ENCODE measurements around the gene TUBD1. TPM values are rescaled to one million over a fixed set of nuclear protein-coding genes. Genes with fewer than 3 reads are reported as not detected.

The TUBD1 gene
- total and polyA plus RNA-seq, 7 donors, result 4.7 to 8.8 (median 6.5) TPM

DNA sequence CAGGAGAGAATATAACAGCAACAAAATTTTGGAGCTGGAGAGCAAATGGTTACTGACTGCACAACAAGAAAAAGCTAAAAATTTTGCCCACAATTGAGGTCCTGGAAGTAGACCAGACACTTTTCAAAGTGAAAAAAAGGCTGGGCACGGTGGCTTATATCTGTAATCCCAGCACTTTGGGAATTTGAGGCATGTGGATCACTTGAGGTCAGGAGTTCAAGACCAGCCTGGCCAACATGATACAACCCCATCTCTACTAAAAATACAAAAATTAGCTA, 22.9 kb downstream of the TUBD1 start:
- no peak for DNase-seq
- TF ChIP-seq, protein P1, sequence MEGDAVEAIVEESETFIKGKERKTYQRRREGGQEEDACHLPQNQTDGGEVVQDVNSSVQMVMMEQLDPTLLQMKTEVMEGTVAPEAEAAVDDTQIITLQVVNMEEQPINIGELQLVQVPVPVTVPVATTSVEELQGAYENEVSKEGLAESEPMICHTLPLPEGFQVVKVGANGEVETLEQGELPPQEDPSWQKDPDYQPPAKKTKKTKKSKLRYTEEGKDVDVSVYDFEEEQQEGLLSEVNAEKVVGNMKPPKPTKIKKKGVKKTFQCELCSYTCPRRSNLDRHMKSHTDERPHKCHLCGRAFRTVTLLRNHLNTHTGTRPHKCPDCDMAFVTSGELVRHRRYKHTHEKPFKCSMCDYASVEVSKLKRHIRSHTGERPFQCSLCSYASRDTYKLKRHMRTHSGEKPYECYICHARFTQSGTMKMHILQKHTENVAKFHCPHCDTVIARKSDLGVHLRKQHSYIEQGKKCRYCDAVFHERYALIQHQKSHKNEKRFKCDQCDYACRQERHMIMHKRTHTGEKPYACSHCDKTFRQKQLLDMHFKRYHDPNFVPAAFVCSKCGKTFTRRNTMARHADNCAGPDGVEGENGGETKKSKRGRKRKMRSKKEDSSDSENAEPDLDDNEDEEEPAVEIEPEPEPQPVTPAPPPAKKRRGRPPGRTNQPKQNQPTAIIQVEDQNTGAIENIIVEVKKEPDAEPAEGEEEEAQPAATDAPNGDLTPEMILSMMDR (IDR thresholded peaks at IDR 0.05), result no peak
- H3K4me1 ChIP-seq, result no peaks in the 10 kb centered on the region
- no peak overlapping the region for H3K27ac ChIP-seq
- WGBS, 3 donors, result 19 to 50% (median 29%) methylated on average over 1 of the region's 1 CpG
- H3K9me3 ChIP-seq, result no peaks in the 10 kb centered on the region
- peaks cover 0 to 45% of the 10 kb centered on the region in 2 donors for H3K36me3 ChIP-seq (ENCODE audit: insufficient read depth in 1 of 2, low read depth in 1 of 2)
- no peaks in the 10 kb centered on the region for H3K27me3 ChIP-seq (ENCODE audit: insufficient read depth in 3 of 3, low read length in 2 of 3)
- intact Hi-C loops (cut with DNase I), result no loop called here
- ATAC-seq, result no peak
- H3K4me3 ChIP-seq, result no peak overlapping the region

DNA sequence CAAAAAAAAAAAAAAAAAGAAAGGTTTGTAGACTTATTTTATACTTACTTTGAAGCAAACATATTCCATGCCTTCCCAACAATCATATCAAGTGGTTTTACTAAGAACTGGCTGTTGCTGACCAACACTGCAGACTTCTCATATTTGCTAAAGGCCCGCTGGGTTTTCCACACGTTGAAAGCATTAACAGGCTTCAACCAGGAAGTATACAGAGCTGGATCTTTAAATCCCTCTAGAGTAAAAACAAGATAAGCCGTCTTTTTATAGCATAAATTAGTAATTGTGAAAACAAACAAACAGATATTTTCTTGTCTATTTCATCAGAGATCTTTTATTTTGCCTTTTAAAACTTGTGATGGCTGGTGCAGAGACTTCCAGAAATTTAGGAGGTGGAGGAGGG, 29.1 kb downstream of the TUBD1 start:
- intact Hi-C loops (cut with DNase I), result no loop called here
- Histone ChIP-seq H3K36me3 (ENCODE audit: insufficient read depth in 1 of 2, low read depth in 1 of 2) (peaks cover 0 to 40% of the 10 kb centered on the region in 2 donors), H3K27ac (no peak overlapping the region), H3K4me1 (no peaks in the 10 kb centered on the region), H3K27me3 (ENCODE audit: insufficient read depth in 3 of 3, low read length in 2 of 3) (no peaks in the 10 kb centered on the region), H3K4me3 (no peak overlapping the region), H3K9me3 (no peaks in the 10 kb centered on the region)
- TF ChIP-seq, protein P1 (IDR thresholded peaks at IDR 0.05), result no peak
- 84 to 87% (median 86%) methylated on average over 3 of the region's 3 CpGs for WGBS, 3 donors
- no peak for ATAC-seq
- no peak for DNase-seq

DNA sequence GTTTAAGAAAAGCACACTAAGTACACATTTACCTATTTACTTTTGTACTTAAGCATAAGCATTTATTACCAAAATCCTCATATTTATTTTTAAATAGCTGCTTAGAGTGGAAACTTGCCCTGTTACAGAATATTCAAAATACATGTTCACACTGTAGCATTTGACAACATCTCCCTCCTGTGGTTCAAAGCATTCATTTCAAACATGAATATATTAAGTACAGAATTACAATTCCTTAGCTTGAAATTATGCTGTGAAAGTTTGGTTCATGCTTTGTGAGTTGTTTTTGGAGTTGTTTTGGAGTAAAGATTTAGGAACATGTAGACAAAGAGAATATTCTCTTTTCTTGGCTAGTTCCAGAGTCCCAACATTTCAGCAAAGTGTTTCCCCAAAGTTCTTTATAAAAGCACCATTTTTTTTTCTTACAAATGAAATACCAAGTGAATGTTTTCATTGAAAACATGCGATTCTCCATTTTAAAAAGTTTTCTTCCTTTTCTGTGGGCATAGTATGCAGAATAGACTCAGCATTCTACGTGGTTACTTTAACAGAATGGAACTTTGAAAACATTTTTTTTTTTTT, 33.2 kb downstream of the TUBD1 start:
- ATAC-seq, result peak; percentile 61 to 76 (median 68)
- DNase-seq, result no peak
- 85 to 95% (median 86%) methylated on average over 2 of the region's 2 CpGs for WGBS, 3 donors
- H3K27ac ChIP-seq, result no peak overlapping the region
- TF ChIP-seq, protein P1 (IDR thresholded peaks at IDR 0.05), result peak; percentile 71
- H3K27me3 ChIP-seq (ENCODE audit: insufficient read depth in 3 of 3, low read length in 2 of 3), result no peaks in the 10 kb centered on the region
- intact Hi-C loops (cut with DNase I), result loop anchor here (2.0 kb wide), 2 partner anchors 105 to 107 kb away; no protein-coding TSS in a partner anchor
- H3K9me3 ChIP-seq, result no peaks in the 10 kb centered on the region
- H3K4me3 ChIP-seq, result no peak overlapping the region
- no peaks in the 10 kb centered on the region for H3K4me1 ChIP-seq
- peaks cover 0 to 32% of the 10 kb centered on the region in 2 donors for H3K36me3 ChIP-seq (ENCODE audit: insufficient read depth in 1 of 2, low read depth in 1 of 2)

DNA sequence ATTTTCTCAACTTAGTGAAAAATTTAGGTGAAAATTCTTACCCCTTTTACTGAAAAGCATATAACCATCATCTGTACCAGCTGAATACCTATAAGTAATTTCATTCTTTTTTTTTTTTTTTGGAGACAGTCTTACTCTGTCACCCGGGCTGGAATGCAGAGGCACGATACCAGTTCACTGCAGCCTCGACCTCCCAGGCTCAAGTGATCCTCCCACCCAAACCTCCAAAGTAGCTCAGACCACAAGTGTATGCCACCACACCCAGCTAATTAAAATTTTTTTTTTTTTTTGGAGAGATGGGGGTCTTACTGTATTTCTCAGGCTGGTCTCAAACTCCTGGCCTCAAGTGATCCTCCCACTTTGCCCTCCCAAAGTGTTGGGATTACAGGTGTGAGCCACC, 33.8 kb downstream of the TUBD1 start:
- 68 to 83% (median 74%) methylated on average over 3 of the region's 3 CpGs for WGBS, 3 donors
- no peak for ATAC-seq
- intact Hi-C loops (cut with DNase I), result loop anchor here (2.0 kb wide), 2 partner anchors 104 to 106 kb away; no protein-coding TSS in a partner anchor

More for the DNA sequence above, 33.8 kb downstream of the TUBD1 start:
- peaks cover 0 to 27% of the 10 kb centered on the region in 2 donors for H3K36me3 ChIP-seq (ENCODE audit: insufficient read depth in 1 of 2, low read depth in 1 of 2)
- no peak for DNase-seq
- no peak overlapping the region for H3K27ac ChIP-seq
- H3K4me3 ChIP-seq, result no peak overlapping the region
- TF ChIP-seq, protein P1 (IDR thresholded peaks at IDR 0.05), result no peak
- H3K4me1 ChIP-seq, result no peaks in the 10 kb centered on the region
- no peaks in the 10 kb centered on the region for H3K9me3 ChIP-seq
- H3K27me3 ChIP-seq (ENCODE audit: insufficient read depth in 3 of 3, low read length in 2 of 3), result no peaks in the 10 kb centered on the region
